Liver (tissue), 9 donors: ENCODE measurements around the gene HBA2. TPM values are rescaled to one million over a fixed set of nuclear protein-coding genes. Genes with fewer than 3 reads are reported as not detected.

ENCODE experiments used
- DNase-seq: peaks from one replicate; pipeline ENCODE4 v3.0.0-alpha.2; 2017; ENCODE audit warnings: low spot score
- H3K27ac ChIP-seq, 2 donors: one replicate each; pipeline ENCODE4 v1.7.0; 2013; ENCODE audit warnings: inconsistent platforms in 2 of 2, low read length in 2 of 2, control low read depth in 1 of 2, low read depth in 1 of 2, mild to moderate bottlenecking in 1 of 2
- H3K27me3 ChIP-seq, 4 donors: one replicate each; pipeline versions ENCODE4 v1.6.1 to v1.7.0; 2013; ENCODE audit warnings: low read length in 3 of 4, inconsistent platforms in 1 of 4, mild to moderate bottlenecking in 1 of 4, moderate library complexity in 1 of 4; ENCODE audit not compliant: control insufficient read depth in 4 of 4, insufficient read depth in 4 of 4
- H3K36me3 ChIP-seq, 4 donors: one replicate each; pipeline versions ENCODE4 v1.6.1 to v1.7.0; 2013; ENCODE audit warnings: low read length in 3 of 4, mild to moderate bottlenecking in 3 of 4, low read depth in 1 of 4, moderate library complexity in 1 of 4; ENCODE audit not compliant: control insufficient read depth in 4 of 4, insufficient read depth in 3 of 4
- H3K4me1 ChIP-seq, 4 donors: one replicate each; pipeline versions ENCODE4 v1.6.1 to v1.7.0; 2013; ENCODE audit warnings: low read length in 3 of 4, mild to moderate bottlenecking in 3 of 4, moderate library complexity in 1 of 4; ENCODE audit not compliant: control insufficient read depth in 4 of 4, insufficient read depth in 4 of 4
- H3K4me3 ChIP-seq, 3 donors: one replicate each; pipeline versions ENCODE4 v1.6.1 to v1.7.0; 2013; ENCODE audit warnings: low read length in 3 of 3, control low read depth in 1 of 3, low read depth in 1 of 3, mild to moderate bottlenecking in 1 of 3
- H3K9ac ChIP-seq, 2 donors: one replicate each; pipeline ENCODE4 v1.7.0; 2013; ENCODE audit warnings: low read length in 2 of 2, mild to moderate bottlenecking in 2 of 2, moderate library complexity in 2 of 2, control low read depth in 1 of 2, low read depth in 1 of 2
- H3K9me3 ChIP-seq, 4 donors: one replicate each; pipeline versions ENCODE4 v1.6.1 to v1.7.0; 2013; ENCODE audit warnings: low read length in 3 of 4; ENCODE audit not compliant: control insufficient read depth in 4 of 4
- ATF3 ChIP-seq: IDR thresholded peaks from 2 replicates; pipeline ENCODE4 v1.6.1; 2016; ENCODE audit warnings: antibody characterized with exemption
- EGR1 ChIP-seq, 2 donors: IDR thresholded peaks; 2 replicates each; pipeline ENCODE4 v1.6.1; 2016 to 2018; ENCODE audit warnings: antibody characterized with exemption in 2 of 2, low read depth in 2 of 2
- GABPA ChIP-seq, 2 donors: IDR thresholded peaks in 1 of 2; conservative IDR thresholded peaks in 1 of 2; 2 replicates each; pipeline ENCODE4 v1.6.1; 2016; ENCODE audit warnings: antibody characterized with exemption in 2 of 2, mild to moderate bottlenecking in 1 of 2, moderate library complexity in 1 of 2
- HNF4A ChIP-seq, 2 donors: conservative IDR thresholded peaks; 2 replicates each; pipeline ENCODE4 v1.6.1; 2016; ENCODE audit warnings: antibody characterized with exemption in 2 of 2, mild to moderate bottlenecking in 2 of 2
- HNF4G ChIP-seq: IDR thresholded peaks from 2 replicates; pipeline ENCODE4 v1.6.1; 2016; ENCODE audit warnings: antibody characterized with exemption
- JUND ChIP-seq, 2 donors: IDR thresholded peaks; 2 replicates each; pipeline ENCODE4 v1.6.1; 2016; ENCODE audit warnings: antibody characterized with exemption in 2 of 2
- NR2F2 ChIP-seq: IDR thresholded peaks from 2 replicates; pipeline ENCODE4 v1.6.1; 2016; ENCODE audit warnings: antibody characterized with exemption
- RXRA ChIP-seq, 2 donors: IDR thresholded peaks; 2 replicates each; pipeline ENCODE4 v1.6.1; 2017 to 2018; ENCODE audit warnings: antibody characterized with exemption in 2 of 2, mild to moderate bottlenecking in 1 of 2
- SP1 ChIP-seq: IDR thresholded peaks from 2 replicates; pipeline ENCODE4 v1.6.1; 2018; ENCODE audit warnings: antibody characterized with exemption, mild to moderate bottlenecking
- TAF1 ChIP-seq: conservative IDR thresholded peaks from 2 replicates; pipeline ENCODE4 v1.6.1; 2016; ENCODE audit warnings: antibody characterized with exemption, mild to moderate bottlenecking
- YY1 ChIP-seq: IDR thresholded peaks from 2 replicates; pipeline ENCODE4 v1.6.1; 2016; ENCODE audit warnings: antibody characterized with exemption, mild to moderate bottlenecking
- WGBS: extraction: QIAGEN DNeasy Blood & Tissue Kit; methylation state at CpG from one replicate; pipeline ENCODE4 v1.1.7; 2013; 5-methylcytosine and 5-hydroxymethylcytosine counted together
- polyA plus RNA-seq, 2 donors: library from polyadenylated mRNA; stranded (reverse) in 1 of 2; unstranded in 1 of 2; fragments of 200-250 nt in 1 of 2; fragments of >200 nt in 1 of 2; fragmentation: Nextera tagmentation in 1 of 2; extraction: Ambion mirVana in 1 of 2; gene quantifications; one replicate each; pipeline versions ENCODE4 v1.2.1 to v1.2.3, GENCODE V29; 2013 to 2015
- total RNA-seq, 2 donors: library from RNA; depleted of rRNA; stranded (reverse); fragments of >200 nt; gene quantifications; one replicate each; pipeline ENCODE4 v1.2.3, GENCODE V29; 2014
- TF ChIP-seq, protein P1 (sequence below): IDR thresholded peaks from 2 replicates; pipeline ENCODE4 v1.6.1; 2016; ENCODE audit warnings: antibody characterized with exemption
- TF ChIP-seq, protein P2 (sequence below): IDR thresholded peaks from 2 replicates; pipeline ENCODE4 v1.6.1; 2016; ENCODE audit warnings: antibody characterized with exemption, mild to moderate bottlenecking
- TF ChIP-seq, protein P3 (sequence below): fragments of 150-350 bp; IDR thresholded peaks from 2 replicates; pipeline ENCODE4 v1.5.1; 2017; ENCODE audit warnings: improper control_type of control experiment, low read depth, low read length; ENCODE audit not compliant: missing input control
- donor health status: healthy.
- donor health status: healthy.
- donor health status: healthy.
- donor health status: healthy.
- donor health status: healthy.

Gene HBA2
- total and polyA plus RNA-seq, 4 donors = 2.8 to 36,951 (median 46.0) TPM

- no peak for TF ChIP-seq ATF3
- TF ChIP-seq SP1 = no peak
- TF ChIP-seq HNF4G = no peak
- TF ChIP-seq GABPA (IDR thresholded peaks at IDR 0.05 in 1 of 2, conservative IDR thresholded peaks at IDR 0.05 in 1 of 2) = no peak
- no peak for TF ChIP-seq HNF4A (conservative IDR thresholded peaks at IDR 0.05)
- TF ChIP-seq JUND (IDR thresholded peaks at IDR 0.05) = no peak
These were observed 5.4 kb downstream of the HBA2 start (continued) for GRCh38 chr16:177981-178667.

DNA sequence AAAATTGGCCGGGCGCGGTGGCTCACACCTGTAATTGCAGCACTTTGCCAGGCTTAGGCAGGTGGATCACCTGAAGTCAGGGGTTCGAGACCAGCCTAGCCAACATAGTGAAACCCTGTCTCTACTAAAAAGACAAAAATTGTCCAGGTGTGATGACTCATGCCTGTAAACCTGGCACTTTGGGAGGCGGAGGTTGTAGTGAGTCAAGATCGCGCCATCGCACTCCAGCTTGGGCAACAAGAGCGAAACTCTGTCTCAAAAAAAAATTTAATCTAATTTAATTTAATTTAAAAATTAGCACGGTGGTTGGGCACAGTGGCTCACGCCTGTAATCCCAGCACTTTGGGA lies 6.0 kb downstream of the HBA2 start:
- Histone ChIP-seq H3K4me3 (no peak overlapping the region), H3K9me3 (no peaks in the 10 kb centered on the region), H3K4me1 (peaks cover 5 to 13% (median 12%) of the 10 kb centered on the region in 4 donors), H3K27ac (no peak overlapping the region), H3K36me3 (no peaks in the 10 kb centered on the region), H3K9ac (no peak overlapping the region), H3K27me3 (peaks cover 3 to 15% (median 8%) of the 10 kb centered on the region in 4 donors)
- 76% methylated on average over 11 of the region's 11 CpGs for WGBS
- TF ChIP-seq, protein P1, sequence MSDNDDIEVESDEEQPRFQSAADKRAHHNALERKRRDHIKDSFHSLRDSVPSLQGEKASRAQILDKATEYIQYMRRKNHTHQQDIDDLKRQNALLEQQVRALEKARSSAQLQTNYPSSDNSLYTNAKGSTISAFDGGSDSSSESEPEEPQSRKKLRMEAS = no peak
- TF ChIP-seq NR2F2 (no peak), RXRA (IDR thresholded peaks at IDR 0.05) (no peak), SP1 (no peak), EGR1 (IDR thresholded peaks at IDR 0.05; ENCODE audit: low read depth in 2 of 2) (no peak), GABPA (IDR thresholded peaks at IDR 0.05 in 1 of 2, conservative IDR thresholded peaks at IDR 0.05 in 1 of 2) (no peak), ATF3 (no peak), YY1 (no peak), HNF4G (no peak)
- TF ChIP-seq, protein P2, sequence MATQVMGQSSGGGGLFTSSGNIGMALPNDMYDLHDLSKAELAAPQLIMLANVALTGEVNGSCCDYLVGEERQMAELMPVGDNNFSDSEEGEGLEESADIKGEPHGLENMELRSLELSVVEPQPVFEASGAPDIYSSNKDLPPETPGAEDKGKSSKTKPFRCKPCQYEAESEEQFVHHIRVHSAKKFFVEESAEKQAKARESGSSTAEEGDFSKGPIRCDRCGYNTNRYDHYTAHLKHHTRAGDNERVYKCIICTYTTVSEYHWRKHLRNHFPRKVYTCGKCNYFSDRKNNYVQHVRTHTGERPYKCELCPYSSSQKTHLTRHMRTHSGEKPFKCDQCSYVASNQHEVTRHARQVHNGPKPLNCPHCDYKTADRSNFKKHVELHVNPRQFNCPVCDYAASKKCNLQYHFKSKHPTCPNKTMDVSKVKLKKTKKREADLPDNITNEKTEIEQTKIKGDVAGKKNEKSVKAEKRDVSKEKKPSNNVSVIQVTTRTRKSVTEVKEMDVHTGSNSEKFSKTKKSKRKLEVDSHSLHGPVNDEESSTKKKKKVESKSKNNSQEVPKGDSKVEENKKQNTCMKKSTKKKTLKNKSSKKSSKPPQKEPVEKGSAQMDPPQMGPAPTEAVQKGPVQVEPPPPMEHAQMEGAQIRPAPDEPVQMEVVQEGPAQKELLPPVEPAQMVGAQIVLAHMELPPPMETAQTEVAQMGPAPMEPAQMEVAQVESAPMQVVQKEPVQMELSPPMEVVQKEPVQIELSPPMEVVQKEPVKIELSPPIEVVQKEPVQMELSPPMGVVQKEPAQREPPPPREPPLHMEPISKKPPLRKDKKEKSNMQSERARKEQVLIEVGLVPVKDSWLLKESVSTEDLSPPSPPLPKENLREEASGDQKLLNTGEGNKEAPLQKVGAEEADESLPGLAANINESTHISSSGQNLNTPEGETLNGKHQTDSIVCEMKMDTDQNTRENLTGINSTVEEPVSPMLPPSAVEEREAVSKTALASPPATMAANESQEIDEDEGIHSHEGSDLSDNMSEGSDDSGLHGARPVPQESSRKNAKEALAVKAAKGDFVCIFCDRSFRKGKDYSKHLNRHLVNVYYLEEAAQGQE = no peak
- peak; percentile 65 for DNase-seq

- WGBS = 71% methylated on average over 17 of the region's 17 CpGs
- no peak overlapping the region for H3K9ac ChIP-seq
- no peak overlapping the region for H3K27ac ChIP-seq
- H3K9me3 ChIP-seq = no peaks in the 10 kb centered on the region
- TF ChIP-seq TAF1 (no peak), RXRA (IDR thresholded peaks at IDR 0.05) (no peak), HNF4A (conservative IDR thresholded peaks at IDR 0.05) (no peak), ATF3 (no peak)
- TF ChIP-seq, protein P3, sequence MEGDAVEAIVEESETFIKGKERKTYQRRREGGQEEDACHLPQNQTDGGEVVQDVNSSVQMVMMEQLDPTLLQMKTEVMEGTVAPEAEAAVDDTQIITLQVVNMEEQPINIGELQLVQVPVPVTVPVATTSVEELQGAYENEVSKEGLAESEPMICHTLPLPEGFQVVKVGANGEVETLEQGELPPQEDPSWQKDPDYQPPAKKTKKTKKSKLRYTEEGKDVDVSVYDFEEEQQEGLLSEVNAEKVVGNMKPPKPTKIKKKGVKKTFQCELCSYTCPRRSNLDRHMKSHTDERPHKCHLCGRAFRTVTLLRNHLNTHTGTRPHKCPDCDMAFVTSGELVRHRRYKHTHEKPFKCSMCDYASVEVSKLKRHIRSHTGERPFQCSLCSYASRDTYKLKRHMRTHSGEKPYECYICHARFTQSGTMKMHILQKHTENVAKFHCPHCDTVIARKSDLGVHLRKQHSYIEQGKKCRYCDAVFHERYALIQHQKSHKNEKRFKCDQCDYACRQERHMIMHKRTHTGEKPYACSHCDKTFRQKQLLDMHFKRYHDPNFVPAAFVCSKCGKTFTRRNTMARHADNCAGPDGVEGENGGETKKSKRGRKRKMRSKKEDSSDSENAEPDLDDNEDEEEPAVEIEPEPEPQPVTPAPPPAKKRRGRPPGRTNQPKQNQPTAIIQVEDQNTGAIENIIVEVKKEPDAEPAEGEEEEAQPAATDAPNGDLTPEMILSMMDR = no peak
- TF ChIP-seq, protein P1 = no peak
- H3K36me3 ChIP-seq = no peaks in the 10 kb centered on the region
- H3K4me3 ChIP-seq = no peak overlapping the region
- peaks cover 3 to 15% (median 8%) of the 10 kb centered on the region in 4 donors for H3K27me3 ChIP-seq
- peaks cover 5 to 13% (median 11%) of the 10 kb centered on the region in 4 donors for H3K4me1 ChIP-seq
- DNase-seq = no peak
These were observed 6.8 kb downstream of the HBA2 start for GRCh38 chr16:179211-180092.
